ENCODE measurements around the gene FBXL17.

Gene FBXL17

DNA sequence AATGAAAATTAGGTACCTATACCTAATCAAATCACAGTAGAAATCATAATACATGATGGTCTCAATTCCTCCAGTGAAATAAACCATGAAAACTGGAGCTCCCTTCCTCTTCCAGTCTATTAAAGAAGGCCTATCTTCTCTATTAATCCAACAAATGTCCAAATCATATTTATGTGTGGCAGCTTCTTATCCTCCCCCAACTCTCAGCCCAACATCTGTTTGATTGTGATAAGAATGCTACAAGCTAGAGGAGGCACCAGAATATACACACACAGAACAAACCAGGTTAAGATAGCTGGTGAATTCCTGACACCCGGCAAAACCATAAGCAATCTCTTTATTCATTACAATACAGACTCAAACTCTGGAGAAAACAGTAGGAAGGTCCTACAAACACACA, 110.8 kb downstream of the FBXL17 start:
- no peak for DNase-seq (ENCODE audit: low read depth)
- H3K4me3 ChIP-seq (ENCODE audit: low read depth, low read length), result no peak overlapping the region
- TF ChIP-seq, protein P1, sequence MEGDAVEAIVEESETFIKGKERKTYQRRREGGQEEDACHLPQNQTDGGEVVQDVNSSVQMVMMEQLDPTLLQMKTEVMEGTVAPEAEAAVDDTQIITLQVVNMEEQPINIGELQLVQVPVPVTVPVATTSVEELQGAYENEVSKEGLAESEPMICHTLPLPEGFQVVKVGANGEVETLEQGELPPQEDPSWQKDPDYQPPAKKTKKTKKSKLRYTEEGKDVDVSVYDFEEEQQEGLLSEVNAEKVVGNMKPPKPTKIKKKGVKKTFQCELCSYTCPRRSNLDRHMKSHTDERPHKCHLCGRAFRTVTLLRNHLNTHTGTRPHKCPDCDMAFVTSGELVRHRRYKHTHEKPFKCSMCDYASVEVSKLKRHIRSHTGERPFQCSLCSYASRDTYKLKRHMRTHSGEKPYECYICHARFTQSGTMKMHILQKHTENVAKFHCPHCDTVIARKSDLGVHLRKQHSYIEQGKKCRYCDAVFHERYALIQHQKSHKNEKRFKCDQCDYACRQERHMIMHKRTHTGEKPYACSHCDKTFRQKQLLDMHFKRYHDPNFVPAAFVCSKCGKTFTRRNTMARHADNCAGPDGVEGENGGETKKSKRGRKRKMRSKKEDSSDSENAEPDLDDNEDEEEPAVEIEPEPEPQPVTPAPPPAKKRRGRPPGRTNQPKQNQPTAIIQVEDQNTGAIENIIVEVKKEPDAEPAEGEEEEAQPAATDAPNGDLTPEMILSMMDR (IDR thresholded peaks at IDR 0.05; ENCODE audit: control insufficient read depth, extremely low read depth, insufficient read depth), result no peak

DNA sequence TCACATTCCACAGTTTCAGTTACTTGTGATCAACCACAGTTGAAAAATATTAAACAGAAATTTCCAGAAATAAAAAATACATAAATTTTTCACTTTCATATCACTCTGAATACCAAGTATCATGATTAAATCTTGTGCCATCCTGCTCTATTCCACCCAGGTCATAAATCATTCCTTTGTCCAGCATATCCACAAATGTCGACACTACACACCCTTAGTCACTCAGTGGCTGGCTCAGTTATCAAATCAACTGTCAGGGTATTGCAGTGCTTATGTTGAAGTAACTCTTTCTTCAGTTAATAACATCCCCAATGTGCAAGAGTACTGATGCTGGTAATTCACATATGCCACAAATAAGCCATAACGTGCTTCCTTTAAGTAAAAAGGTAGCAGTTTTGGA, 115.7 kb downstream of the FBXL17 start:
- H3K4me3 ChIP-seq (ENCODE audit: low read depth, low read length), result no peak overlapping the region
- TF ChIP-seq, protein P1 (IDR thresholded peaks at IDR 0.05; ENCODE audit: control insufficient read depth, extremely low read depth, insufficient read depth), result no peak
- no peak for DNase-seq (ENCODE audit: low read depth)

DNA sequence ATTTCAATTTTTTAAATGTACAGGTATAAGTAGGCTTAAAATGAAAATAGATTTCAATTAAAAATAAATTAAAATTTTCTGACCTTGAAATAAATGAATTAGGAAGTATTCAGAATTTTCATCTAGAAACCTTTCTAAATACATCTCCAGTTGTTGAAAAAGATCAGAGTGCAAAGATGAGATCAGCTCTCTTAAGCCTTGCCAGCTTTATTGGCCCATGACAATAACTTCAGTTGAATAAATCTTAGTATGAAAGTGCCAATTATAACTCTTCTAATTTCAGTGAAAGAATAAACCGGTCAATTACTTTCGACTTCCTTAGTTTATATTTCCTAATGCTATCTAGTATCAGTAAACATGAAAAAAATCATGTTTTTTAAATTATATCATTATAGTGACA, 117.4 kb downstream of the FBXL17 start:
- TF ChIP-seq, protein P1 (IDR thresholded peaks at IDR 0.05; ENCODE audit: control insufficient read depth, extremely low read depth, insufficient read depth), result no peak
- no peak overlapping the region for H3K4me3 ChIP-seq (ENCODE audit: low read depth, low read length)
- peak; percentile 55 for DNase-seq (ENCODE audit: low read depth)

DNA sequence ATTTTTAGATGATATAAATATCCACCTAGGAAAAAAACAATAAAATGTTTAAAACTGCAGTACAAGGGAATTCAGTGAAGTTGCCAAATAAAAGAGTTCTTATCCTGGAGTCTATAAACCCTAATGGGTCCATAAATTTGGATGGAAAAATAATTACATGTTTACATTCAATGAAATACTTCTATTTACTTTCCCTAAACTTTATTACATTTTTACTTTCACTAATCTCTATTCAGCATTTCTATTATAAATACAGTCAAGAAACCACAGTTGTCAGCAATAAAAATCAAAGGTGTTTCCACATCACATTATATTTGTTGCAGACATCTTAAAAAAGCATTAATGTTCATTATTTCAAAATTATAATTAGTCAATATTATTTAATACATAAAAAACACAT, 118.6 kb downstream of the FBXL17 start:
- TF ChIP-seq, protein P1 (IDR thresholded peaks at IDR 0.05; ENCODE audit: control insufficient read depth, extremely low read depth, insufficient read depth), result no peak
- peak; percentile 76 for DNase-seq (ENCODE audit: low read depth)
- H3K4me3 ChIP-seq (ENCODE audit: low read depth, low read length), result no peak overlapping the region

DNA sequence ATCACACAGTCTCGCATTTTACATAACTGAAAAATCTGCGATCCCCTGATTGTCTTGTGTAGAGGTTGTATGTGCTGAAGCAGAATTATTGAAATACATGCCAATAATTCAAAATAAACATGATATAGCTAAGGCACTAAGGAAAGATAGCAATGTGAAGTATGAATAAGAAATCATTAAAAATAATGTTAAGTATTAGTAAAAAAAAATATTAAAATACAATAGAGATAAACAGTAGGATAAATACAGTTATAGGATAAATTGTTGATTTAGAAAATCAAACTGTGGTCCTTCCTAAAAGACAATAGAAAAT, 121.1 kb downstream of the FBXL17 start:
- no peak for DNase-seq (ENCODE audit: low read depth)
- TF ChIP-seq, protein P1 (IDR thresholded peaks at IDR 0.05; ENCODE audit: control insufficient read depth, extremely low read depth, insufficient read depth), result no peak
- H3K4me3 ChIP-seq (ENCODE audit: low read depth, low read length), result no peak overlapping the region

DNA sequence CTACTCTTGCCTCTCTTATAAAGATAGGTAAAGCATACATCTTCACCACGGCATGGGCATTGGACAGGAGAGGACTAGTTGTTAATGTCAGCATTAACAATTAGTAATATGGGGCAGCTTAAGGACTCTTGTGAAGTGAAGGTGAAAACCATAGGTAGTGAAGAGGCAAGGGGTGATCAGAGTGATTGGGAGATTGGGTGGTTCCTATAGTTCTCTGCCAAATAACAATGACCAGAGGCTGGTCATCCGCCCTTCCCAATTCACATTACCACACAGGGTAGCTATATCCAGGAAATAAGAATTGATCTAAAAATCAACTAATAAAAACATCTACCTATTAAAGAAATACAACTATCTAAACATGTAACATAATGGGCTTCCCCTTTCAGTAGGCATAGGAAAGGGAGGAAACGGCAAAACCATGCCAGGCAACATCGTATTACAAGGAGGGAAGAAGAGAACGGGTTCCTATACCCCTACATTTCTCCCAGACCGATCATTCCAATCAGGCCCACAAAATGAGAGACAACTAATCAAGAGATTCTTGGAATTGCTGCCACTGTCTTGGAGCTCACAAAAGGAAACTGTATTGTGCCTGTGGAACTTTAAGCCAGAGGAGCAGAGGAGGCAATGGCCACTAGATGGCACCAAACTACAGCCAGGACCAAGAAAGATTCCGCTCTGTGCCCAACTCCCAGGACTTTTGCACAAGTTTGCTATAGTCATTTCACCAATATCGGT, 121.6 kb downstream of the FBXL17 start:
- peak; percentile 86 for DNase-seq (ENCODE audit: low read depth)
- no peak overlapping the region for H3K4me3 ChIP-seq (ENCODE audit: low read depth, low read length)
- TF ChIP-seq, protein P1 (IDR thresholded peaks at IDR 0.05; ENCODE audit: control insufficient read depth, extremely low read depth, insufficient read depth), result peak; percentile 91

DNA sequence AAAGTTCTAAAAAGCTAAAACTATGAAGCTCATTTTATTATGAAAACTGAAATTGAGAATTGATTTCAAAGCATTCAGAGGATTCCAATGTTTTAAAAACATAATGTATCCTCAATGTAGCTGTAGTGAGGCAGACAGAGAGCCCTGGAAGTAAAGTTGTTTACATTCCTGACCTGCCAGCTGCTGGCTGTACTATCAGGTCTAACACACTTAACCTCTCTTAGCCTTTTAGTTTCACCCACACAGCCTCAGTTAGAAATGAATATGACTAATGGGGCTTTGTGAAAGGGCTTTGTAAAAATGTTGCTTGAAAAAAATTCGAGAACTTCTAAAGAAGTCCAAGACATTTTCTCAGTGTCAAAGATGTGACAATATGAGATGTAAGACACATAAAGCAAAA, 122.6 kb downstream of the FBXL17 start:
- TF ChIP-seq, protein P1 (IDR thresholded peaks at IDR 0.05; ENCODE audit: control insufficient read depth, extremely low read depth, insufficient read depth), result no peak
- H3K4me3 ChIP-seq (ENCODE audit: low read depth, low read length), result peak overlapping the region; percentile 14; the same call in 1 of the 2 replicates
- no peak for DNase-seq (ENCODE audit: low read depth)
